Activated T-cell treated with anti-CD3 and anti-CD28 coated beads, Interleukin-2, amount 50 U/mL, for 24 hours (primary cell): ENCODE results near the gene METTL21A.

Experiments used
- DNase-seq: peaks from one replicate; pipeline ENCODE4 v3.0.0-alpha.2; 2020
- H3K27ac Mint-ChIP-seq: 2 replicates; pipeline ENCODE4 v1.8.0; 2020; ENCODE audit warnings: mild to moderate bottlenecking, mixed read lengths
- H3K27me3 Mint-ChIP-seq: 2 replicates; pipeline ENCODE4 v1.8.0; 2020; ENCODE audit warnings: mixed read lengths
- H3K36me3 Mint-ChIP-seq: 2 replicates; pipeline ENCODE4 v1.8.0; 2020; ENCODE audit warnings: low read depth, mixed read lengths
- H3K4me1 Mint-ChIP-seq: 2 replicates; pipeline ENCODE4 v1.8.0; 2020; ENCODE audit warnings: low read depth, mixed read lengths
- H3K4me3 Mint-ChIP-seq: 2 replicates; pipeline ENCODE4 v1.8.0; 2020; ENCODE audit warnings: mild to moderate bottlenecking, moderate library complexity, mixed read lengths
- H3K9me3 Mint-ChIP-seq: 2 replicates; pipeline ENCODE4 v1.8.0; 2020; ENCODE audit warnings: mixed read lengths

Gene METTL21A

DNA sequence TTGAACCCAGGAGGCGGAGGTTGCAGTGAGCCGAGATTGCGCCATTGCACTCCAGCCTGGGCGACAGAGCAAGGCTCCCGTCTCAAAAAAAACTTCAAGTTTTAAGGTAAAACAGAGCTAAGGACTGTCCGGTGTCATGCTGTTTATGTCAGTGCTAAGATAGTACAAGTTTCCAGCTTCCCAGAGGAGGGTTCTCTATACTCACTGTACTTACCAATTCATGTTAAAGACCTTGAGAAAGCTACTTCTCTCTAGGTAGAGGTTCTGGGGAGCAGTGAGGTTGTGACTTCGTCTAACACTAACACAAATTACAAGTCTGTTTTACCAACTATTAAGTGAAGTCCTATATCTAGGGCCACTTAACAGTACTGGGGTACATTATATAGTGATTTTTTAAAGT is 18.8 kb downstream of the METTL21A start:
- no peak overlapping the region for H3K4me3 Mint-ChIP-seq
- peaks cover 22% of the 10 kb centered on the region for H3K4me1 Mint-ChIP-seq
- no peak overlapping the region for H3K27ac Mint-ChIP-seq
- peaks cover 58% of the 10 kb centered on the region for H3K36me3 Mint-ChIP-seq
- no peaks in the 10 kb centered on the region for H3K27me3 Mint-ChIP-seq
- DNase-seq = no peak
- H3K9me3 Mint-ChIP-seq = peaks cover 5% of the 10 kb centered on the region

DNA sequence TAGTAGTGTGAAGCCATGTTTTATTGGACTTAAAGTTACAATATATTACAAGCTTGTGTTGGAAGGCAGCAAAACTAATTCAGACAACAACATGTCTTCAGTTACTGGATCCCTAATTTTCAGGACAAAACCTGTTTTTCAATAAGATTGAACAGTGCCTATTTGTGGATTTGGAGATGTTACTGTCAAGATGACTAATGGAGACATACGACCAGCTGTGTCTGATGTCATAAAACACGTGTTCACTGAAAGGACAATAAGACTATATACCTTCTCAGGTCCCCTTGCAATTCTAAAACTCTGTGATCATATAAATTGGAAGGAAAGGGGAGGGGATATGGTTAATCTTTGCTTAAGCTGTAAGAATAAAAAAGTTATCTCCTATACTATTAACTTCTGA is 21.7 kb downstream of the METTL21A start:
- Mint-ChIP-seq H3K9me3 (peaks cover 5% of the 10 kb centered on the region), H3K27me3 (no peaks in the 10 kb centered on the region), H3K4me1 (peaks cover 30% of the 10 kb centered on the region), H3K36me3 (peaks cover 70% of the 10 kb centered on the region), H3K4me3 (no peak overlapping the region), H3K27ac (peak overlapping the region; percentile 12)
- no peak for DNase-seq

DNA sequence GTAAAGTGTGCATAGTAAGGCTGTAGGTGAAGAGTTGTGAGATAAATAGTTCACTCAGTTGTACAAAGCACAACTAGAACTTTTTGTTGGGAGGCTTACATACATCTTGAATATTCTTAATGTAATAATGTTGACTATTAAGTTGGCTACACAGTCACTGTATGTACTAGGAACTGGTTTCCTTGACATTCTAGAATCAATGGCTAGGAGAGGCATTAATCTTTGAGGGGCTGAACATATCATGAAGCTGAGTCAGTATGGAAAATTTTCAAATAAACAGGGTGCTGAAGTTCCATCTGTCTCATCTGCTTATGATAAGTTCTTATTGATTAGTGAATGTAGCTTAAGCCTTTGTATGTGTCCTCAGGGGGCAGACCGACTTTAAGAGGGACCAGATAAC is 23.4 kb downstream of the METTL21A start:
- Mint-ChIP-seq H3K9me3 (no peaks in the 10 kb centered on the region), H3K36me3 (peaks cover 70% of the 10 kb centered on the region), H3K27ac (peak overlapping the region; percentile 80), H3K4me3 (no peak overlapping the region), H3K4me1 (peaks cover 28% of the 10 kb centered on the region), H3K27me3 (no peaks in the 10 kb centered on the region)
- no peak for DNase-seq

DNA sequence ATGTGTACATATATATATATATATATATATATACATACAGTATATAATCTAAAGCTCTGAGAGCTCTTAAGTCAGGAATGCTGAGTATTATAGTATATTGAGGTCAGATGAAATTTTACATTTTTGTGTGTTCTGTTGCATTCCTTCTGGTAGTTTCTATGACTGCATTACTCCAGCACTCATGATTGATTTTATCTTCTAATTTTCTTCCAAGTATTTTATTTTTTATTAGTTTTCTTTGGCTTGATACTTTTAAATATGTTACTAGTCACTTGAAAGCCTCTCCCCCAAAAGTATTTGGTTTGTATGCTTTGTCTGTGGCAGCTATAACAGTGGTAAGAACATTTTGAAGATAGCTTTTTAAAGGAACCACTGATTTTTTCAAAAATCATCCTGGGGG is 25.0 kb downstream of the METTL21A start:
- Mint-ChIP-seq H3K9me3 (no peaks in the 10 kb centered on the region), H3K4me3 (no peak overlapping the region), H3K4me1 (peaks cover 24% of the 10 kb centered on the region), H3K27ac (peak overlapping the region; percentile 47), H3K36me3 (peaks cover 76% of the 10 kb centered on the region), H3K27me3 (no peaks in the 10 kb centered on the region)
- no peak for DNase-seq

DNA sequence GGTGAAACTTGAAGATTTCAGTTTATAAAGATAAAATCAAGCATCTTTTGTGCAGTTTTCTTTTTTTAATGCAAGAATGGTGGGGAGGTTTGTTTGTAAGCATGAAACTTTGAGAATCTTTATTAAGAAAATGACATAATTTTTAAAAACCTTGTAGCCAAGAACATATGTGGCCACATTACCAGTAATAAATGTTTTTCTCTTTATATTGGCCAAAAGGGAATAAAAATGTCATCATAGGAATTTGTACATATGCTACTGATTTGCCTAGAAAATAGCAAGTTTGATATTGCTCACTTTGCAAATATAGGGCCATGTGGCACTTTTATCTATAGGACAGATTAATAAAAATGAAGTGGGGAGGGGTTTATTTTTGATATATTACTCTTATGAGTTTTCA is 25.6 kb downstream of the METTL21A start:
- Mint-ChIP-seq H3K36me3 (peaks cover 75% of the 10 kb centered on the region), H3K4me3 (no peak overlapping the region), H3K27me3 (no peaks in the 10 kb centered on the region), H3K9me3 (no peaks in the 10 kb centered on the region), H3K4me1 (peaks cover 25% of the 10 kb centered on the region), H3K27ac (no peak overlapping the region)
- DNase-seq = no peak

DNA sequence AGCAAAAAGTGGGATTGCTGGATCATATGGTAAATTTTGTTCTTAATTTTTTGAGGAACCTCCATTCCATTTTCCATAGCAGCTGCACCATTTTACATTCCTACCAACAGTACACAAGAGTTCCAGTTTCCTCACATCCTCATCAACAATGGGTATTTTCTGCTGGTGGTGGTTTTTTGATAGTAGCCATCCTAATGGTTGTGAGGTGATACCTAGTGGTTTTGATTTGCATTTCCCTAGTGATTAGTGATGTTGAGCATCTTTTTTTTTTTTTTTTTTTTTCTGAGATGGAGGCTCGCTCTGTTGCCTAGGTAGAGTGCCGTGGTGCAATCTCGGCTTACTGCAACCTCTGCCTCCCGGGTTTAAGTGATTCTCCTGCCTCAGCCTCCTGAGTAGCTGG is 30.5 kb downstream of the METTL21A start:
- Mint-ChIP-seq H3K4me1 (peaks cover 12% of the 10 kb centered on the region), H3K27me3 (no peaks in the 10 kb centered on the region), H3K36me3 (peaks cover 89% of the 10 kb centered on the region), H3K27ac (peak overlapping the region; percentile 23), H3K4me3 (no peak overlapping the region), H3K9me3 (peaks cover 10% of the 10 kb centered on the region)
- DNase-seq = no peak

DNA sequence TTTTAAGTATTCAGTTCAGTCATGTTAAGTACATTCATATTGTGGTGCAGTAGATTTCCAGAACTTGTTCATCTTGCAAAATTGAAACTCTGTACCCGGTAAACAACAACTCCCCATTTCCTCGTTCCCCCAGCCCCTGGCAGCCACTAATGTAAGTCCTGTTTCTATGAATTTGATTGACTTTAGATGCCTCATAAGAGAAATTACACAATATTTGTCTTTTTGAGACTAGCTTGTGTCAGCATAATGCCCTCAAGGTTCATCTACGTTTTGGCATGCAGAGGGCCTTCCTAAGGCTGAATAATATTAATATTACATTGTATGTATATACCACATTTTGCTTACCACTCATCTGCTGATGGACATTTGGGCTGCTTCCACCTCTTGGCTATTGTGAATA is 30.9 kb downstream of the METTL21A start:
- Mint-ChIP-seq H3K9me3 (peaks cover 12% of the 10 kb centered on the region), H3K4me1 (peaks cover 11% of the 10 kb centered on the region), H3K36me3 (peaks cover 89% of the 10 kb centered on the region), H3K27me3 (no peaks in the 10 kb centered on the region), H3K27ac (peak overlapping the region; percentile 74), H3K4me3 (no peak overlapping the region)
- DNase-seq = no peak

DNA sequence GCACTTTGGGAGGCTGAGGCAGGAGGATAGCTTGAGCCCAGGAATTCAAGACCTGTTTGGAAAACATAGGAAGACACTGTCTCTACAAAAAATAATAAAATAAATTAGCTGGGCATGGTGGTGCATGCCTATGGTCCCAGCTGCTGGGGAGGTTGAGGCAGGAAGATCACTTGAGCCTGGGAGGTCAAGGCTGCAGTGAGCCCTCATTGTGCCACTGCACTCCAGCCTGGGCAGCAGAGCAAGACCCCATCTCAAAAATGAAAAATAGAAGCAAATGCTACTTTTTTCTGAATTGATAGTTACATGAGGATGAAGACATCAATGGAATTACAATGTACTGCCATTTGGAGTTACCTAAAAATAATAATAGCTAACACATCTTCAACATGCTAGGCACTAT is 31.9 kb downstream of the METTL21A start:
- H3K27ac Mint-ChIP-seq = no peak overlapping the region

DNA sequence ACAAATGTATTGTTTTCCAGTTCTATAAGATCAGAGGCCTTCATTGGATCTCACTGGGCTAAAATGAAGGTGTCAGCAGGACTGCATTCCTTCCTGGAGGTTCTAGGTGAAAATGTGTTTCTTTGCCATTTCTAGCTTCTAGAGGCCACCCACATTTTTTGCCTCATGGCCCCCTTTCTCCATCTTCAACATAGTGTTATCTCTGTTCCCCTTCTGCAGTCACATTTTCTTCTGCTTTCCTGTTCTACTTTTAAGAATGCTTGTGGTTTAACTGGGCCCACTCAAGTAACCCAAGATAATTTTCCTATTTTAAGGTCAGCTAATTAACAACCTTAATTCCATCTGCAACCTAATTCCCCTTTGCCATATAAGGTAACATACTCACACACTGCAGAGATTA is 36.1 kb downstream of the METTL21A start:
- H3K4me3 Mint-ChIP-seq = no peak overlapping the region
- peak overlapping the region; percentile 15 for H3K27ac Mint-ChIP-seq
- DNase-seq = no peak
- peaks cover 97% of the 10 kb centered on the region for H3K36me3 Mint-ChIP-seq
- H3K27me3 Mint-ChIP-seq = no peaks in the 10 kb centered on the region
- H3K9me3 Mint-ChIP-seq = peaks cover 12% of the 10 kb centered on the region
- peaks cover 15% of the 10 kb centered on the region for H3K4me1 Mint-ChIP-seq

More for the DNA sequence above, 31.9 kb downstream of the METTL21A start:
- peaks cover 94% of the 10 kb centered on the region for H3K36me3 Mint-ChIP-seq
- H3K27me3 Mint-ChIP-seq = no peaks in the 10 kb centered on the region
- DNase-seq = no peak
- no peak overlapping the region for H3K4me3 Mint-ChIP-seq
- H3K9me3 Mint-ChIP-seq = peaks cover 12% of the 10 kb centered on the region
- peaks cover 14% of the 10 kb centered on the region for H3K4me1 Mint-ChIP-seq

DNA sequence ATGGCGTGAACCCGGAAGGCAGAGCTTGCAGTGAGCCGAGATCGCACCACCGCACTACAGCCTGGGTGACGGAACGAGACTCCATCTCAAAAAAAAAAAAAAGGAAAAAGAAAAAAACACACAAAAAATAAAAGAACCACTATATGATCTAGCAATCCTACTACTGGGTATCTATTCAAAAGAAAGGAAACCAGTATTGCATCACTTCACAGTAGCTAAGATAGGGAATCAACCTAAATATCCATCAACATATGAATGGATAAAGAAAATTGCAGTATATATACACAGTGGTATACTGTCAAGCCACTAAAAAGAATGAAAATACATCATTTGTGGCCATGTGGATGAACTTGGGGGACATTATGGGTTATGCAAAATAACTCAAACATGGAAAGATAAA is 37.9 kb downstream of the METTL21A start:
- peaks cover 9% of the 10 kb centered on the region for H3K9me3 Mint-ChIP-seq
- no peak overlapping the region for H3K27ac Mint-ChIP-seq
- peaks cover 96% of the 10 kb centered on the region for H3K36me3 Mint-ChIP-seq
- DNase-seq = no peak
- H3K4me3 Mint-ChIP-seq = no peak overlapping the region
- no peaks in the 10 kb centered on the region for H3K27me3 Mint-ChIP-seq
- peaks cover 13% of the 10 kb centered on the region for H3K4me1 Mint-ChIP-seq

DNA sequence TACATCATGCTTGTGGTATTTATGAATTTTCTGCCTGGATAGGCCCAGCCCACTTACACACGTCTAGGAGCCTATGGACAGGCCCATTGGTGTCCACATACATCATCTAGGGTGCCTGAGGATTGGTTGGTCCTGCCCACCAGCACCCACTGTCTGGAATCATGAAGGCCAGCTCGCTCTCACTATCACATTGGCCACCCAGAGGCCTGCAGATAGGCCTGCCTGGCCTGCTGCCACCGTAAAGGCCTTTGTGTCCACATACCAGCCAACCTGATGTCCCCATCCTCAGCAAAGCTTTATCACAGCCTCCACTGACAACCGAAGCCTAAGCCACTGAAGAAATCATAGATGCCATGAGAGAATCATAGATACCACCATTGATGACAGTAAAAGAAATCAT is 40.2 kb downstream of the METTL21A start:
- Mint-ChIP-seq H3K36me3 (peaks cover 93% of the 10 kb centered on the region), H3K27ac (peak overlapping the region; percentile 12), H3K9me3 (peaks cover 4% of the 10 kb centered on the region), H3K27me3 (no peaks in the 10 kb centered on the region), H3K4me3 (no peak overlapping the region), H3K4me1 (peaks cover 18% of the 10 kb centered on the region)
- no peak for DNase-seq

DNA sequence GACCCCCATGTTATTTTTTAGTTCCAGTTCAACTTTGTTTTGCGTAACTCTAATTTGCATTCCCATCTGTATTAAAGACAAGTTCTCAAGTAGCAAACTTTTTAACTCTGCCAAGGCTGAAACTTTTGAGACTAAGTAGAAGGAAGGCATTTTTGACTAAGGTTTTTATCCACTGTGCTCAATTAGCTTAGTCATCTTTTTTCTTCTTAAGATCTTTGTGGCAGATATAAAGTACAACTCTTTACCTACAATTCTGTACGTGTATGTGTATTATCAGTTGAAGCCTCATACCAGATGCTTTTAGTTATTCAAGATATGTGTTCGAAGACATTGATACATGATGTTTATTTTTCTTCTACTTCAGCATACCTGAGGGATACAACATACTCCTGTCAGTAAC is 53.8 kb downstream of the METTL21A start:
- Mint-ChIP-seq H3K4me1 (peaks cover 32% of the 10 kb centered on the region), H3K4me3 (no peak overlapping the region), H3K27ac (peak overlapping the region; percentile 18), H3K27me3 (no peaks in the 10 kb centered on the region), H3K36me3 (peaks cover 91% of the 10 kb centered on the region), H3K9me3 (no peaks in the 10 kb centered on the region)
- DNase-seq = no peak

DNA sequence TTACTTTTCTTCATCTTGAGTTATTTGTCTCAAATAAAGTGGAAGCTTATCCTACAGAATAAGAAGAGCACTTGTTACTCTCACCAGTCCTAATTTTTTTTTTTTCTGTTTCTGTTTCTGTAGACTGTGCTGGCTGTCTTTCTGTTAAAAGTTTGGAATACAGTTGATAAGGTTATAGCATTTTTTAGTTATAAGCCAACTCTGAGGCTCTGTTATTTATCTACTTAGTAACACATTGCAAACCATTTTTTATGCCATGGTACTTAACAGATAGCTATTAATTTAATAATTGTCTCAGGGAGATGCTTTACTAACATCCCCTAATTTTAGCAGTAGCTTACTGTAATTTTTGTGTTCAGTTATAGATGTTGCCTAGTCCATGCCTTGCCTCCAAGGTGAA is 57.5 kb downstream of the METTL21A start:
- H3K36me3 Mint-ChIP-seq = peaks cover 88% of the 10 kb centered on the region
- DNase-seq = no peak
- H3K9me3 Mint-ChIP-seq = no peaks in the 10 kb centered on the region
- no peak overlapping the region for H3K4me3 Mint-ChIP-seq
- H3K27ac Mint-ChIP-seq = no peak overlapping the region
- H3K27me3 Mint-ChIP-seq = no peaks in the 10 kb centered on the region
- peaks cover 33% of the 10 kb centered on the region for H3K4me1 Mint-ChIP-seq

DNA sequence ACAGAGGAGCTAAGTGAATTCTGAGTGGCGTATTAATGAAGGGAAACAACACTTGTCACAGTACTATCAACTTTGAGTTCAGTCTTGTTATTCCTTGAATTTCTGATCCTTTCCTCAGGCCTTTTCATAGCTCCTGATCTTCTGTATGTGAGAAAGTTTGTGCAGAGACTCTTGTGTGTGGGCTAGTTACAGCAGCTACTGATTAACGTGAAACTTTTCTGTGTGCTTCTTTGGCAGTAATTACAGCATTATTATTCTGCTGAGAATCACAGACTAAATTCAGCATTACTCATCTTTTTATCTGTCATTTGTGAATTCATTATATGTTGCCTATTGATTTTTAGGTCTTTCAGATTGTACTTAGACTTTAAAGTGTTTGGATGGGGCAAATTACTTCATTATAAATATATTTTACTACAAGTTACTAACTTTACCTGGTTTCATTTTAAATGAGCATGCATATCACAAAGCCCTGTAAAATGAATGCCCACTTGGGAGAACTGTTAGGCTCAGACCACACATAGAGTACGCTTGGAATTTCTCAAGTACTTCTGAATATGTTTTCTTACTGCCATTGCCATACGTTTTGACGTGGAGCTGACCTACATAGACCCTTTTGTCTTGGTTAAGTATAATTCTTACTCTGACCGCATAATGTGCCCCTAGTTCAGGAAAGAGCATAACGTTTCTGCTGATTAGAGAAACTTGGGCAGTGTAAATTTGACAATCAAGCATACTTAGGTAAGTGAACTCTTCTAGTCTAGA is 59.3 kb downstream of the METTL21A start:
- DNase-seq = no peak
- H3K27me3 Mint-ChIP-seq = no peaks in the 10 kb centered on the region
- peaks cover 36% of the 10 kb centered on the region for H3K4me1 Mint-ChIP-seq
- no peaks in the 10 kb centered on the region for H3K9me3 Mint-ChIP-seq
- peaks cover 89% of the 10 kb centered on the region for H3K36me3 Mint-ChIP-seq
- H3K4me3 Mint-ChIP-seq = no peak overlapping the region
- H3K27ac Mint-ChIP-seq = peak overlapping the region; percentile 26
